OCI-LY3 (cell line): ENCODE results near the gene KPNB1.

ENCODE experiments used
- CTCF ChIP-seq: fragments of 200-600, 300-600 bp; sonication (generic); IDR thresholded peaks from 2 replicates; pipeline ENCODE4 v1.5.1; 2014; ENCODE audit warnings: antibody characterized with exemption, low read length, low read depth
- EZH2phosphoT487 ChIP-seq: fragments of 200-600 bp; shearing (Covaris generic); IDR thresholded peaks from 2 replicates; pipeline ENCODE4 v1.6.1; 2018; ENCODE audit warnings: antibody characterized with exemption, mixed run types, low read depth

- TF ChIP-seq CTCF, result no peak
- no peak for TF ChIP-seq EZH2phosphoT487
Observed at GRCh38 chr17:47719411-47720152, 69.9 kb downstream of the KPNB1 start.
